GM18520 (cell line): ENCODE results near the gene DPM2.

Source experiments
- ATAC-seq: cut with Tn5 transposase; IDR thresholded peaks from one replicate; pipeline ENCODE4 v1.9.1; 2021; ENCODE audit not compliant: unreplicated experiment

Gene DPM2

GRCh38 chr9:127958728-127959127 lies 21.1 kb upstream of the DPM2 start:
- no peak for ATAC-seq

- ATAC-seq, result peak; percentile 57
These were observed 17.8 kb upstream of the DPM2 start for GRCh38 chr9:127955294-127956015.

- ATAC-seq, result no peak
These were observed 17.2 kb upstream of the DPM2 start for GRCh38 chr9:127954831-127955293.

GRCh38 chr9:127953768-127954505 lies 16.3 kb upstream of the DPM2 start:
- no peak for ATAC-seq

GRCh38 chr9:127953154-127953553 lies 15.5 kb upstream of the DPM2 start:
- no peak for ATAC-seq

GRCh38 chr9:127950513-127951289 lies 13.0 kb upstream of the DPM2 start:
- no peak for ATAC-seq

- ATAC-seq, result no peak
These were observed 12.3 kb upstream of the DPM2 start for GRCh38 chr9:127949827-127950512.

- no peak for ATAC-seq
These were observed 10.4 kb upstream of the DPM2 start for GRCh38 chr9:127947841-127948710.

- ATAC-seq, result no peak
These were observed 9.1 kb upstream of the DPM2 start for GRCh38 chr9:127946728-127947127.

- ATAC-seq, result no peak
These were observed 8.3 kb upstream of the DPM2 start for GRCh38 chr9:127945942-127946341.

- no peak for ATAC-seq
These were observed 7.7 kb upstream of the DPM2 start for GRCh38 chr9:127945338-127945737.

GRCh38 chr9:127944586-127945218 lies 7.0 kb upstream of the DPM2 start:
- ATAC-seq, result no peak

- ATAC-seq, result no peak
These were observed 6.1 kb upstream of the DPM2 start for GRCh38 chr9:127943731-127944144.

GRCh38 chr9:127943011-127943662 lies 5.5 kb upstream of the DPM2 start:
- no peak for ATAC-seq

GRCh38 chr9:127942216-127943010 lies 4.8 kb upstream of the DPM2 start:
- no peak for ATAC-seq

- no peak for ATAC-seq
These were observed 4.2 kb upstream of the DPM2 start for GRCh38 chr9:127941961-127942215.

- no peak for ATAC-seq
These were observed 3.7 kb upstream of the DPM2 start for GRCh38 chr9:127941062-127941960.

GRCh38 chr9:127940593-127940992 lies 2.9 kb upstream of the DPM2 start:
- ATAC-seq, result no peak
